ENCODE results near the gene NEK7. TPM values are rescaled to one million over a fixed set of nuclear protein-coding genes. Genes with fewer than 3 reads are reported as not detected.

Gene NEK7
- total RNA-seq, 2 donors from 2014 or later = 80.0 to 108 TPM

DNA sequence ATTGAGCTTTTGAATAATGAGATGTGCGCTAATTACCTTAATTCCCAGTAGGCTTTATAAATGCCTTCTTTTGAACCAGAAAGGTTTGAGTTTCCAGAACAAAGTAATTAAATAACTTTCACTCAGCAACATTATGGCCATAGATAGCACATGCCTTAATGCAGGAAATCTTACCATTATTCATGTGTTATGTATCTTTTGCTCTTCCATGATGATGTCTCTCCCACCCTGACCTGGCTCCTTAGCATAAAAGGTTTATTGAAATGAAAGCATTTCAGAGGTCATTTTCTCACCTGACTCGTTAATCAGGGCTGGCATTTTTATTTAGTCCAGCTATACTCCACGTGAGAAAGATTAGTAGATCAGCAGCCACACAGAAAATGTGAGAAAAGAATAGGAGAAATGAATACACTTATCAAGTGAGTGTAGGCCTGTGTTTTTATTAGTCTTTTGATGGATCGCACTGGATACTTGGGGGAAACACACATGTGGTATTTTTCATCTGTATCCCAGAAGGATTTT, 203.5 kb downstream of the NEK7 start:
- H3K27me3 Mint-ChIP-seq = peaks cover 0 to 3% of the 10 kb centered on the region in 2 donors
- H3K9me3 Mint-ChIP-seq = no peaks in the 10 kb centered on the region

GRCh38 chr1:198361237-198361767, 204.5 kb downstream of the NEK7 start:
- DNase-seq (ENCODE audit: low spot score) (no peak), ATAC-seq (no peak)
- Mint-ChIP-seq H3K27ac (no peak overlapping the region), H3K9me3 (no peaks in the 10 kb centered on the region), H3K36me3 (peaks cover 1% of the 10 kb centered on the region), H3K4me1 (ENCODE audit: low read depth in 2 of 2) (peaks cover 0 to 13% of the 10 kb centered on the region in 2 donors), H3K4me3 (no peak overlapping the region), H3K27me3 (peaks cover 0 to 5% of the 10 kb centered on the region in 2 donors)

More for the DNA sequence above, 203.5 kb downstream of the NEK7 start:
- H3K4me1 Mint-ChIP-seq (ENCODE audit: low read depth in 2 of 2) = peaks cover 0 to 13% of the 10 kb centered on the region in 2 donors
- H3K4me3 Mint-ChIP-seq = no peak overlapping the region
- no peak overlapping the region for H3K27ac Mint-ChIP-seq
- H3K36me3 Mint-ChIP-seq = no peaks in the 10 kb centered on the region
- DNase-seq (ENCODE audit: low spot score) (no peak), ATAC-seq (no peak)

DNA sequence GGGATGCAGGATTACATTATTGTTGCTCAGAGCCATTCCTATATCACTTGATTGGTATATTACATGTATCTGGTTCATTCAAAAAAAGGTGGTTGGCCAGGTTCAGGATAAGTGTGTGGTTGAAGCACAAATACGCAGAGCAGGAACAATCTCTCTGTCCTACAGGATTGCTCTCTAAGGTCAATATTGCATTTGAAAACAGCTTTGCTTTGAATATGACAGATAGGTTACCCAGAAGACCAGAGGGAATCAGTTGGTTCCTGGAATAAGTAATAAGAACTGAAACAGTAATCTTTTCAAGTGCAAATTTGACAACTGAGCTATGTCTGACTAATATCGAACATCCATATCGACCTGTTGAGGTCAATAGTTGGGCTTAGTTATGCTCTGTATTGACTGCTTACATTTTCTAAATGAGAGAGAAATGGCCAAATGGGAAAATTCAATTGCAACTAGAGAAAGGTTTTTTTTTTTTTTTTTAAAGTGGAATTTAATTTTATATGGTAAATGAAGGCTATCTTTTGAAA, 206.9 kb downstream of the NEK7 start:
- Mint-ChIP-seq H3K4me3 (peak overlapping the region; percentile 40), H3K36me3 (peaks cover 16% of the 10 kb centered on the region), H3K9me3 (peaks cover 3% of the 10 kb centered on the region), H3K4me1 (ENCODE audit: low read depth in 2 of 2) (peaks cover 3 to 21% of the 10 kb centered on the region in 2 donors), H3K27me3 (peaks cover 0 to 5% of the 10 kb centered on the region in 2 donors), H3K27ac (peak overlapping the region in 1 of 2 donors; percentile 43)
- DNase-seq (ENCODE audit: low spot score) (no peak), ATAC-seq (peak; percentile 57 to 94)

DNA sequence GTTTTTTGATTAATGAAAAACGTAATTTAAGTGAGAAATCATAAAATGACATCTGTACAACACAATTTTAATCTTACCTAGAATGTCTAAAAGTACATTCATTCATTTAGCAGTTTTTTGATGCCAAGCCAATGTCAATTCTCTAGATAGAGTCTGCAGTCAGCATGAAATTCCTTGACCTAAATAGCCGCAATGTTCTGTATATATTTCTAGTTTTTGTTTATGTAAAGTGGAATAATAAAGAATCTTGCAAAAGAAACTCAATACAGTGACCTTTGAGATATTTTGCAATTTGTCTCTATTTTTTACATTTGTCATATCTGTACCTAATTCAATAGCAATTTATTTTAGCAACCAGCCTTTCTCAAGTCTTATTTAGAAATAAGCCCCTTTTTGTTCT, 207.7 kb downstream of the NEK7 start:
- H3K27me3 Mint-ChIP-seq = peaks cover 0 to 5% of the 10 kb centered on the region in 2 donors
- peaks cover 3 to 21% of the 10 kb centered on the region in 2 donors for H3K4me1 Mint-ChIP-seq (ENCODE audit: low read depth in 2 of 2)
- H3K4me3 Mint-ChIP-seq = no peak overlapping the region
- peak overlapping the region in 1 of 2 donors; percentile 43 for H3K27ac Mint-ChIP-seq
- H3K36me3 Mint-ChIP-seq = peaks cover 19% of the 10 kb centered on the region
- no peak for ATAC-seq
- no peak for DNase-seq (ENCODE audit: low spot score)
- peaks cover 4% of the 10 kb centered on the region for H3K9me3 Mint-ChIP-seq

GRCh38 chr1:198367296-198367695, 210.5 kb downstream of the NEK7 start:
- ATAC-seq = no peak
- Mint-ChIP-seq H3K27ac (no peak overlapping the region), H3K36me3 (peaks cover 28% of the 10 kb centered on the region)

GRCh38 chr1:198370996-198371395, 214.2 kb downstream of the NEK7 start:
- Mint-ChIP-seq H3K9me3 (peaks cover 9% of the 10 kb centered on the region), H3K36me3 (peaks cover 35% of the 10 kb centered on the region), H3K27me3 (peaks cover 0 to 2% of the 10 kb centered on the region in 2 donors), H3K27ac (no peak overlapping the region), H3K4me1 (ENCODE audit: low read depth in 2 of 2) (peaks cover 3 to 8% of the 10 kb centered on the region in 2 donors), H3K4me3 (no peak overlapping the region)
- DNase-seq (ENCODE audit: low spot score) = no peak
- no peak for ATAC-seq

More at GRCh38 chr1:198367296-198367695, 210.5 kb downstream of the NEK7 start:
- H3K4me3 Mint-ChIP-seq = no peak overlapping the region
- peaks cover 3 to 15% of the 10 kb centered on the region in 2 donors for H3K4me1 Mint-ChIP-seq (ENCODE audit: low read depth in 2 of 2)
- DNase-seq (ENCODE audit: low spot score) = no peak
- H3K27me3 Mint-ChIP-seq = peaks cover 0 to 7% of the 10 kb centered on the region in 2 donors
- H3K9me3 Mint-ChIP-seq = peaks cover 6% of the 10 kb centered on the region

Other genes starting within 250 kb of the NEK7 start
- under 1 TPM in 1 of 2 donors, not detected in 1; 0.20 TPM for gene LHX9, start 239.6 kb upstream of the NEK7 start, total RNA-seq

All from natural killer cell treated with Interleukin-12 subunit alpha and Interleukin-12 subunit beta and Interleukin-15 and Interleukin-18, amount 100 ng/mL, for 72 hours (primary cell).